SU-DHL-6 (cell line): ENCODE measurements around the gene PXMP4.

ENCODE experiments used
- EZH2phosphoT487 ChIP-seq: fragments of 200-600 bp; sonication (generic), shearing (Covaris generic); conservative IDR thresholded peaks from 2 replicates; pipeline ENCODE4 v1.6.1; 2018; ENCODE audit warnings: mild to moderate bottlenecking, antibody characterized with exemption, low read length, moderate library complexity, mixed read lengths
- TF ChIP-seq, protein P1 (sequence below): fragments of 200-600 bp; sonication (generic); IDR thresholded peaks from one replicate; pipeline ENCODE4 v1.5.1; 2017; ENCODE audit warnings: antibody characterized with exemption, mild to moderate bottlenecking, low read length, moderate library complexity; ENCODE audit not compliant: insufficient read depth, poor library complexity, severe bottlenecking

DNA sequence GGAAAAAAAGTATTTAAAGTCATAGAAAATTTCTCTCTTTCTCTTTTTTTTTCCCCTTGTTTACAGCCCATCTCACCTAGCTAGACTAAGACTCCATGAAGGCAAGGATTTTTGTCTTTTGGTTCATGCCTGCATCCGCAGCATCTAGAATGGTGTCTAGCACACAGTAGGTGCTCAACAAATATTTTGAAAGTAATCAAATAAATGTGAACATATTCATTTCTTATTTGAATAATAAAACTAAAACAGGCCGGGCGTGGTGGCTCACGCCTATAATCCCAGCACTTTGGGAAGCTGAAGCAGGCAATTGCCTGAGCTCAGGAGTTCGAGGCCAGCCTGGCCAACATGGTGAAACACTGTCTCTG is 7.0 kb upstream of the PXMP4 start:
- TF ChIP-seq, protein P1, sequence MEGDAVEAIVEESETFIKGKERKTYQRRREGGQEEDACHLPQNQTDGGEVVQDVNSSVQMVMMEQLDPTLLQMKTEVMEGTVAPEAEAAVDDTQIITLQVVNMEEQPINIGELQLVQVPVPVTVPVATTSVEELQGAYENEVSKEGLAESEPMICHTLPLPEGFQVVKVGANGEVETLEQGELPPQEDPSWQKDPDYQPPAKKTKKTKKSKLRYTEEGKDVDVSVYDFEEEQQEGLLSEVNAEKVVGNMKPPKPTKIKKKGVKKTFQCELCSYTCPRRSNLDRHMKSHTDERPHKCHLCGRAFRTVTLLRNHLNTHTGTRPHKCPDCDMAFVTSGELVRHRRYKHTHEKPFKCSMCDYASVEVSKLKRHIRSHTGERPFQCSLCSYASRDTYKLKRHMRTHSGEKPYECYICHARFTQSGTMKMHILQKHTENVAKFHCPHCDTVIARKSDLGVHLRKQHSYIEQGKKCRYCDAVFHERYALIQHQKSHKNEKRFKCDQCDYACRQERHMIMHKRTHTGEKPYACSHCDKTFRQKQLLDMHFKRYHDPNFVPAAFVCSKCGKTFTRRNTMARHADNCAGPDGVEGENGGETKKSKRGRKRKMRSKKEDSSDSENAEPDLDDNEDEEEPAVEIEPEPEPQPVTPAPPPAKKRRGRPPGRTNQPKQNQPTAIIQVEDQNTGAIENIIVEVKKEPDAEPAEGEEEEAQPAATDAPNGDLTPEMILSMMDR, result no peak
- TF ChIP-seq EZH2phosphoT487, result no peak
